Measurements from ENCODE around the gene TAF6L. TPM values are rescaled to one million over a fixed set of nuclear protein-coding genes. Genes with fewer than 3 reads are reported as not detected.

Gene TAF6L
- total and polyA plus RNA-seq, 9 of the 15 experiments (the other 6 are each of a cell fraction or from before 2014, with no cell fraction given): 0.04 to 45.5 (median 20.8) TPM

- peak within 1 kb of the TSS; percentile 90 for H3K4me3 ChIP-seq
- DNase-seq (ENCODE audit: extremely low read depth in 1 of 4, low spot score in 3 of 4) (peak; percentile 82 to 90 (median 83)), ATAC-seq (peak; percentile 71), FAIRE-seq (peak; percentile 68)
- H4K20me1 ChIP-seq (replicated peaks; ENCODE audit: control insufficient read depth, insufficient read depth, low read length): peaks cover 6% of the 10 kb centered on the region; the same call in 1 of the 2 replicates
- H3K9ac ChIP-seq (ENCODE audit: insufficient read depth in 1 of 2, low read depth in 2 of 2, low read length in 2 of 2): peak within 1 kb of the TSS; percentile 98 to 100
- H3K9me3 ChIP-seq (replicated peaks; ENCODE audit: control insufficient read depth, insufficient read depth, low read depth, low read length): no peaks in the 10 kb centered on the region
- H2AFZ ChIP-seq (ENCODE audit: low read depth, low read length): peak within 1 kb of the TSS; percentile 100
- ChIA-PET CTCF (ENCODE audit: low intra/inter-chr PET ratio) (interaction anchor here (1.1 kb wide), 1 partner anchor 59 kb away, joined by 4 read pairs; the partner anchor contains the start of gene TMEM179B), POLR2A (interaction anchor here (0.6 to 4.5 kb wide), 18 partner anchors 14 to 183 kb away, joined by 3 to 31 read pairs (median 5); partner anchors contain the start of genes BSCL2, C11orf98, CSKMT and GNG3)
- TSS peak; percentile 83 for BruUV-seq (replicated peaks)
- in situ Hi-C loops (cut with MboI) (no loop called here), intact Hi-C loops (cut with micrococcal nuclease) (loop anchor here (5.0 to 10.0 kb wide), 4 partner anchors 34 to 136 kb away; partner anchors contain the start of genes POLR2G and TUT1)
- peaks cover 65% of the 10 kb centered on the region for H3K79me2 ChIP-seq (ENCODE audit: control insufficient read depth, insufficient read depth, low read length)
- WGBS (ENCODE audit: insufficient coverage, low coverage, missing lambda C conversion rate): under 1% methylated on average over 29 of the region's 29 CpGs
- H3K9me1 ChIP-seq (ENCODE audit: control insufficient read depth, insufficient read depth, low read length): no peaks in the 10 kb centered on the region
- peaks cover 49% of the 10 kb centered on the region for H3K36me3 ChIP-seq (ENCODE audit: control insufficient read depth, insufficient read depth, low read length)
- peak within 1 kb of the TSS; percentile 100 for H3K4me2 ChIP-seq (ENCODE audit: insufficient read depth, low read length)
- H3K27ac ChIP-seq (ENCODE audit: extremely low read depth, low read depth, low read length): peak within 1 kb of the TSS; percentile 99
- no peaks in the 10 kb centered on the region for H3K27me3 ChIP-seq (ENCODE audit: control insufficient read depth in 2 of 2, insufficient read depth in 2 of 2, low read length in 2 of 2)
- peaks cover 13 to 19% of the 10 kb centered on the region in 2 experiments; a peak in 4 of 5 replicates for H3K4me1 ChIP-seq (replicated peaks in 1 of 2; ENCODE audit: control insufficient read depth in 2 of 2, insufficient read depth in 2 of 2, low read length in 2 of 2)
- TF ChIP-seq SNRNP70 (optimal IDR thresholded peaks at IDR 0.05; ENCODE audit: low read depth, low read length) (no peak), MIER1 (IDR thresholded peaks at IDR 0.05; ENCODE audit: low read depth) (no peak), SMAD3 (CRISPR knock-in tag; conservative IDR thresholded peaks at IDR 0.05) (no peak), PRPF4 (IDR thresholded peaks at IDR 0.05; ENCODE audit: insufficient read depth, low read depth, low read length, poor library complexity, severe bottlenecking) (no peak), ZNF57 (CRISPR knock-in tag; IDR thresholded peaks at IDR 0.05) (no peak), MCM2 (IDR thresholded peaks at IDR 0.05; ENCODE audit: low read depth) (no peak), TFAP4 (CRISPR knock-in tag; IDR thresholded peaks at IDR 0.05; ENCODE audit: borderline replicate concordance) (peak; percentile 59), XRCC3 (IDR thresholded peaks at IDR 0.05) (no peak), SMAD1 (IDR thresholded peaks at IDR 0.05; ENCODE audit: low read depth, low read length, partially characterized antibody) (no peak), ARID2 (IDR thresholded peaks at IDR 0.05) (no peak), NR2F6 (CRISPR knock-in tag; IDR thresholded peaks at IDR 0.05) (no peak), TEAD1 (CRISPR knock-in tag; IDR thresholded peaks at IDR 0.05) (0 out of 4 replicates have a peak, but pooled peaks of 1 of the 2 experiments have one; percentile 9), ETV1 (tag; conservative IDR thresholded peaks at IDR 0.05; ENCODE audit: low read depth) (no peak), MTA3 (IDR thresholded peaks at IDR 0.05; ENCODE audit: borderline replicate concordance) (0 out of 2 replicates have a peak, but pooled peaks have one; percentile 30), EZH2 (IDR thresholded peaks at IDR 0.05; ENCODE audit: borderline replicate concordance, low read depth, low read length) (no peak), BCL6 (CRISPR knock-in tag; IDR thresholded peaks at IDR 0.05) (no peak), CSDE1 (IDR thresholded peaks at IDR 0.05) (no peak)
- TF ChIP-seq, protein P1, sequence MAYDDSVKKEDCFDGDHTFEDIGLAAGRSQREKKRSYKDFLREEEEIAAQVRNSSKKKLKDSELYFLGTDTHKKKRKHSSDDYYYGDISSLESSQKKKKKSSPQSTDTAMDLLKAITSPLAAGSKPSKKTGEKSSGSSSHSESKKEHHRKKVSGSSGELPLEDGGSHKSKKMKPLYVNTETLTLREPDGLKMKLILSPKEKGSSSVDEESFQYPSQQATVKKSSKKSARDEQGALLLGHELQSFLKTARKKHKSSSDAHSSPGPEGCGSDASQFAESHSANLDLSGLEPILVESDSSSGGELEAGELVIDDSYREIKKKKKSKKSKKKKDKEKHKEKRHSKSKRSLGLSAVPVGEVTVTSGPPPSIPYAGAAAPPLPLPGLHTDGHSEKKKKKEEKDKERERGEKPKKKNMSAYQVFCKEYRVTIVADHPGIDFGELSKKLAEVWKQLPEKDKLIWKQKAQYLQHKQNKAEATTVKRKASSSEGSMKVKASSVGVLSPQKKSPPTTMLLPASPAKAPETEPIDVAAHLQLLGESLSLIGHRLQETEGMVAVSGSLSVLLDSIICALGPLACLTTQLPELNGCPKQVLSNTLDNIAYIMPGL (CRISPR knock-in tag; IDR thresholded peaks at IDR 0.05): no peak
- TF ChIP-seq, protein P2, sequence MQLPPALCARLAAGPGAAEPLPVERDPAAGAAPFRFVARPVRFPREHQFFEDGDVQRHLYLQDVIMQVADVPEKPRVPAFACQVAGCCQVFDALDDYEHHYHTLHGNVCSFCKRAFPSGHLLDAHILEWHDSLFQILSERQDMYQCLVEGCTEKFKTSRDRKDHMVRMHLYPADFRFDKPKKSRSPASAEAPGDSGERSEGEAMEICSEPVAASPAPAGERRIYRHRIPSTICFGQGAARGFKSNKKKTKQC (CRISPR knock-in tag; IDR thresholded peaks at IDR 0.05): 0 out of 2 replicates have a peak, but pooled peaks have one; percentile 35
Measured at GRCh38 chr11:62728171-62728988, 42.8 kb upstream of the TAF6L start, which contains the start of gene TTC9C. TSS of gene TTC9C (plus strand) at chr11:62728486. CDS start at chr11:62728849, 363 bp downstream.
